H9 (cell line): ENCODE measurements around the gene SLC22A15. TPM values are rescaled to one million over a fixed set of nuclear protein-coding genes. Genes with fewer than 3 reads are reported as not detected.

Source experiments
- DNase-seq: peaks from one replicate; pipeline ENCODE4 v3.0.0-alpha.2; 2017
- H2AFZ ChIP-seq: one replicate; pipeline ENCODE4 v1.6.1; 2013; ENCODE audit warnings: mild to moderate bottlenecking, low read length, control low read depth, moderate library complexity
- H2AK5ac ChIP-seq: 2 replicates; pipeline ENCODE4 v1.6.1; 2013; ENCODE audit warnings: low read length, control low read depth, mixed read lengths; ENCODE audit not compliant: insufficient read length
- H2BK120ac ChIP-seq: one replicate; pipeline ENCODE4 v1.6.1; 2013; ENCODE audit warnings: low read depth, mild to moderate bottlenecking, low read length, control low read depth, inconsistent platforms; ENCODE audit not compliant: poor library complexity, severe bottlenecking
- H2BK12ac ChIP-seq: 2 replicates; pipeline ENCODE4 v1.6.1; 2013; ENCODE audit warnings: low read length, control low read depth, mixed read lengths, low read depth; ENCODE audit not compliant: insufficient read length
- H2BK15ac ChIP-seq: 2 replicates; pipeline ENCODE4 v1.6.1; 2013; ENCODE audit warnings: low read depth, low read length, control low read depth
- H2BK20ac ChIP-seq: one replicate; pipeline ENCODE4 v1.6.1; 2013; ENCODE audit warnings: low read depth, mild to moderate bottlenecking, low read length, control low read depth, inconsistent platforms; ENCODE audit not compliant: poor library complexity, severe bottlenecking
- H2BK5ac ChIP-seq: 2 replicates; pipeline ENCODE4 v1.6.1; 2013; ENCODE audit warnings: low read length, control low read depth, mixed read lengths; ENCODE audit not compliant: insufficient read length
- H3K14ac ChIP-seq: 2 replicates; pipeline ENCODE4 v1.6.1; 2013; ENCODE audit warnings: low read length, control low read depth; ENCODE audit not compliant: insufficient read depth
- H3K18ac ChIP-seq: 2 replicates; pipeline ENCODE4 v1.6.1; 2013; ENCODE audit warnings: low read depth, mild to moderate bottlenecking, mixed read lengths, low read length, control low read depth; ENCODE audit not compliant: insufficient read length
- H3K23ac ChIP-seq: 2 replicates; pipeline ENCODE4 v1.6.1; 2013; ENCODE audit warnings: low read length, control low read depth, mixed read lengths, low read depth; ENCODE audit not compliant: insufficient read length
- H3K23me2 ChIP-seq: 2 replicates; pipeline ENCODE4 v1.6.1; 2013; ENCODE audit warnings: low read depth, mild to moderate bottlenecking, mixed read lengths, low read length, control low read depth; ENCODE audit not compliant: insufficient read length, poor library complexity, severe bottlenecking
- H3K27ac ChIP-seq: 2 replicates; pipeline ENCODE4 v1.5.1; 2013; ENCODE audit warnings: low read length, control low read depth, mixed read lengths, low read depth; ENCODE audit not compliant: insufficient read length
- H3K27me3 ChIP-seq: 2 replicates; pipeline ENCODE4 v1.6.1; 2013; ENCODE audit warnings: low read length, control low read depth, inconsistent platforms; ENCODE audit not compliant: insufficient read depth
- H3K4ac ChIP-seq: 2 replicates; pipeline ENCODE4 v1.6.1; 2013; ENCODE audit warnings: low read depth, mild to moderate bottlenecking, control low read depth, inconsistent platforms, low read length, moderate library complexity
- H3K4me1 ChIP-seq: 2 replicates; pipeline ENCODE4 v1.6.1; 2013; ENCODE audit warnings: low read length, control low read depth, inconsistent platforms; ENCODE audit not compliant: insufficient read depth
- H3K4me2 ChIP-seq: 2 replicates; pipeline ENCODE4 v1.6.1; 2013; ENCODE audit warnings: low read length, control low read depth, mixed read lengths; ENCODE audit not compliant: insufficient read length, insufficient read depth
- H3K56ac ChIP-seq: 2 replicates; pipeline ENCODE4 v1.6.1; 2013; ENCODE audit warnings: low read depth, mild to moderate bottlenecking, mixed read lengths, low read length, control low read depth; ENCODE audit not compliant: insufficient read length
- H3K79me1 ChIP-seq: 2 replicates; pipeline ENCODE4 v1.6.1; 2013; ENCODE audit warnings: low read depth, mild to moderate bottlenecking, moderate library complexity, low read length, control low read depth, inconsistent platforms; ENCODE audit not compliant: insufficient read depth, poor library complexity, severe bottlenecking
- H3K79me2 ChIP-seq: 2 replicates; pipeline ENCODE4 v1.6.1; 2013; ENCODE audit warnings: low read length, control low read depth, inconsistent platforms; ENCODE audit not compliant: insufficient read depth
- H3K9ac ChIP-seq: 2 replicates; pipeline ENCODE4 v1.6.1; 2013; ENCODE audit warnings: low read length, control low read depth, mixed read lengths; ENCODE audit not compliant: insufficient read length; ENCODE audit errors: extremely low read depth
- H3K9me3 ChIP-seq: one replicate; pipeline ENCODE4 v1.6.1; 2013; ENCODE audit warnings: low read depth, low read length, inconsistent platforms; ENCODE audit not compliant: control insufficient read depth
- H3T11ph ChIP-seq: one replicate; pipeline ENCODE4 v1.6.1; 2013; ENCODE audit warnings: mild to moderate bottlenecking, low read length, control low read depth, inconsistent platforms
- H4K20me1 ChIP-seq: one replicate; pipeline ENCODE4 v1.6.1; 2013; ENCODE audit not compliant: control insufficient read depth, insufficient read length, insufficient read depth
- H4K5ac ChIP-seq: 2 replicates; pipeline ENCODE4 v1.6.1; 2013; ENCODE audit warnings: low read depth, mild to moderate bottlenecking, mixed read lengths, low read length, control low read depth; ENCODE audit not compliant: insufficient read length
- H4K8ac ChIP-seq: replicated peaks from 2 replicates; pipeline ENCODE4 v1.6.1; 2013; ENCODE audit warnings: low read length, control low read depth, mixed read lengths, low read depth; ENCODE audit not compliant: insufficient read length
- H4K91ac ChIP-seq: 2 replicates; pipeline ENCODE4 v1.6.1; 2013; ENCODE audit warnings: low read depth, mild to moderate bottlenecking, moderate library complexity, mixed read lengths, low read length, control low read depth; ENCODE audit not compliant: insufficient read length
- H3K27ac Mint-ChIP-seq, 3 experiments: 2 replicates in 2 of 3; 3 replicates in 1 of 3; pipeline ENCODE4 v1.8.0; 2020 to 2021; ENCODE audit warnings: mixed read lengths in 3 of 3, mild to moderate bottlenecking in 1 of 3, moderate library complexity in 1 of 3
- H3K27me3 Mint-ChIP-seq: 2 replicates; pipeline ENCODE4 v1.8.0; 2021; ENCODE audit warnings: low read depth, mild to moderate bottlenecking, moderate library complexity, mixed read lengths
- H3K36me3 Mint-ChIP-seq, 3 experiments: 2 replicates in 2 of 3; 3 replicates in 1 of 3; pipeline ENCODE4 v1.8.0; 2020 to 2021; ENCODE audit warnings: low read depth in 3 of 3, mixed read lengths in 3 of 3; ENCODE audit not compliant: insufficient read depth in 1 of 3
- H3K4me1 Mint-ChIP-seq, 2 experiments: 2 replicates each; pipeline ENCODE4 v1.8.0; 2020; ENCODE audit warnings: mixed read lengths in 2 of 2
- H3K4me3 Mint-ChIP-seq, 2 experiments: 2 replicates in 1 of 2; 3 replicates in 1 of 2; pipeline ENCODE4 v1.8.0; 2020 to 2021; ENCODE audit warnings: mild to moderate bottlenecking in 2 of 2, mixed read lengths in 2 of 2, moderate library complexity in 1 of 2
- H3K9me3 Mint-ChIP-seq, 2 experiments: 2 replicates in 1 of 2; 3 replicates in 1 of 2; pipeline ENCODE4 v1.8.0; 2020; ENCODE audit warnings: mild to moderate bottlenecking in 2 of 2, mixed read lengths in 2 of 2, moderate library complexity in 1 of 2
- WGBS: extraction: QIAGEN DNeasy Blood & Tissue Kit; methylation state at CpG from one replicate; pipeline ENCODE4 v1.1.7; 2013; ENCODE audit warnings: missing lambda C conversion rate, low lambda C conversion rate, mixed read lengths; ENCODE audit not compliant: insufficient read length; ENCODE audit errors: extremely low coverage; 5-methylcytosine and 5-hydroxymethylcytosine counted together
- total RNA-seq: library from RNA; stranded (reverse); gene quantifications from 2 replicates; pipeline ENCODE4 v1.2.1, GENCODE V29; 2021
- TF ChIP-seq, protein P1 (sequence below): fragments of 200-600 bp; sonication (generic); conservative IDR thresholded peaks from 3 replicates; pipeline ENCODE4 v1.8.0; 2021; ENCODE audit warnings: antibody characterized with exemption, mild to moderate bottlenecking

Gene SLC22A15
- total RNA-seq, 1 experiment from 2014 or later: 3.2 TPM

DNA sequence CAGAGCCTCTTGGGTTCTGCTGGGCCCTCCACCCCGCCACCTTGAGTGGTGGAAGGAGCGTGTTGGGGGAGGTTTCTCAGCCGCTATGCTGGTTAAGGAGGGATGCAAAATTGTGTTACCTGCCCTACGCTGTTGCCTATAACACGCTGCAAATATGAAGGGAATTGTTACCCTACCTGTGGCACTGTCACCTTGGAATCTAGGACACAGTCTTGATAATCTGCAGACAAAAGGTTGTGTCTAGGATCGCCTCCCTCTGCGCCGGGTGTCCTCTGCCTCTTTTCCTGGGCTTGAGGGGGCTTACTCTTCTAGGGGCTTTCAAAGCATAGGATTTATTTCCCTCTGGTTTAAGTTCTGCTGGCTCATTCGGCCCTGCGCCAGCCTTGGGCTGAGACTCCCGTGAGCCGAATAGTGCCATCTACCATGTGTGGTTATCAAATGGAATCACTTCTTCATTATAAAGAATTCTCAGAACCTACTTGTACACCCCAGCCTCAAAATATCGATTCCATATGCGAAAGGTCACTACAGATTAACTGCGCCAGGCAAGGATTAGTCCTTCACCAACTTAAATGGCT is 697 bp downstream of the SLC22A15 start:
- no peak overlapping the region for H4K5ac ChIP-seq
- no peak overlapping the region; the same call in 1 of the 2 replicates for H3K14ac ChIP-seq
- H3K36me3 Mint-ChIP-seq: no peaks in the 10 kb centered on the region
- no peak overlapping the region for H2BK5ac ChIP-seq
- H3K23me2 ChIP-seq: peaks cover 8% of the 10 kb centered on the region
- H2AK5ac ChIP-seq: no peak overlapping the region
- H3K27me3 Mint-ChIP-seq: no peaks in the 10 kb centered on the region
- no peak overlapping the region for H3T11ph ChIP-seq
- peaks cover 25 to 26% of the 10 kb centered on the region in 2 experiments for H3K4me1 Mint-ChIP-seq
- peak overlapping the region; percentile 55 for H3K9ac ChIP-seq
- H3K79me1 ChIP-seq: no peaks in the 10 kb centered on the region
- H2AFZ ChIP-seq: no peak overlapping the region
- no peak overlapping the region for H3K23ac ChIP-seq
- H2BK20ac ChIP-seq: no peak overlapping the region
- H3K27ac Mint-ChIP-seq: no peak overlapping the region
- no peaks in the 10 kb centered on the region for H3K27me3 ChIP-seq
- no peak overlapping the region for H3K4ac ChIP-seq
- H4K20me1 ChIP-seq: no peaks in the 10 kb centered on the region
- no CpG with 5 or more reads among the region's 15 CpGs for WGBS
- no peak overlapping the region for H2BK12ac ChIP-seq
- peak overlapping the region; percentile 18 for H3K18ac ChIP-seq
- no peak overlapping the region for H3K27ac ChIP-seq
- no peak overlapping the region for H2BK120ac ChIP-seq
- no peak overlapping the region for H3K56ac ChIP-seq
- H4K91ac ChIP-seq: no peak overlapping the region
- H3K4me2 ChIP-seq: peak overlapping the region; percentile 82
- TF ChIP-seq, protein P1, sequence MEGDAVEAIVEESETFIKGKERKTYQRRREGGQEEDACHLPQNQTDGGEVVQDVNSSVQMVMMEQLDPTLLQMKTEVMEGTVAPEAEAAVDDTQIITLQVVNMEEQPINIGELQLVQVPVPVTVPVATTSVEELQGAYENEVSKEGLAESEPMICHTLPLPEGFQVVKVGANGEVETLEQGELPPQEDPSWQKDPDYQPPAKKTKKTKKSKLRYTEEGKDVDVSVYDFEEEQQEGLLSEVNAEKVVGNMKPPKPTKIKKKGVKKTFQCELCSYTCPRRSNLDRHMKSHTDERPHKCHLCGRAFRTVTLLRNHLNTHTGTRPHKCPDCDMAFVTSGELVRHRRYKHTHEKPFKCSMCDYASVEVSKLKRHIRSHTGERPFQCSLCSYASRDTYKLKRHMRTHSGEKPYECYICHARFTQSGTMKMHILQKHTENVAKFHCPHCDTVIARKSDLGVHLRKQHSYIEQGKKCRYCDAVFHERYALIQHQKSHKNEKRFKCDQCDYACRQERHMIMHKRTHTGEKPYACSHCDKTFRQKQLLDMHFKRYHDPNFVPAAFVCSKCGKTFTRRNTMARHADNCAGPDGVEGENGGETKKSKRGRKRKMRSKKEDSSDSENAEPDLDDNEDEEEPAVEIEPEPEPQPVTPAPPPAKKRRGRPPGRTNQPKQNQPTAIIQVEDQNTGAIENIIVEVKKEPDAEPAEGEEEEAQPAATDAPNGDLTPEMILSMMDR: no peak
- no peak overlapping the region for H2BK15ac ChIP-seq
- H3K79me2 ChIP-seq: peaks cover 2% of the 10 kb centered on the region; the same call in 1 of the 2 replicates
- H3K4me1 ChIP-seq: no peaks in the 10 kb centered on the region; the same call in 1 of the 2 replicates
- H4K8ac ChIP-seq: no peak overlapping the region
- H3K9me3 Mint-ChIP-seq: no peaks in the 10 kb centered on the region; a peak in 1 of 5 replicates
- peak overlapping the region; percentile 82 to 85 for H3K4me3 Mint-ChIP-seq
- no peaks in the 10 kb centered on the region for H3K9me3 ChIP-seq
- DNase-seq: no peak
